ENCODE data around the gene EDN3. TPM values are rescaled to one million over a fixed set of nuclear protein-coding genes. Genes with fewer than 3 reads are reported as not detected.

EDN3 gene
- total and polyA plus RNA-seq, 2 experiments from 2014 or later: 4.0 to 5.8 TPM

- H3K79me2 ChIP-seq: no peaks in the 10 kb centered on the region
- H3K4me1 ChIP-seq (ENCODE audit: insufficient read depth): peaks cover 25% of the 10 kb centered on the region
- peak overlapping the region; percentile 38 for H3K27ac ChIP-seq
- H3K36me3 ChIP-seq (replicated peaks; ENCODE audit: insufficient read depth, low read depth): no peaks in the 10 kb centered on the region
- no peak overlapping the region for H3K4me3 ChIP-seq
- WGBS (ENCODE audit: low lambda C conversion rate, missing lambda C conversion rate): 69% methylated on average over 10 of the region's 10 CpGs
- DNase-seq (ENCODE audit: low spot score): no peak
- H3K27me3 ChIP-seq: peaks cover 15% of the 10 kb centered on the region
- no peak overlapping the region for H2AFZ ChIP-seq
- H3K4me2 ChIP-seq: no peak overlapping the region
- H3K9me2 ChIP-seq (replicated peaks; ENCODE audit: insufficient read depth): no peaks in the 10 kb centered on the region
- TF ChIP-seq EZH2 (IDR thresholded peaks at IDR 0.05; ENCODE audit: borderline replicate concordance) (no peak), EZH2phosphoT487 (IDR thresholded peaks at IDR 0.05; ENCODE audit: low read depth, severe bottlenecking, unreplicated experiment) (no peak), CTCF (IDR thresholded peaks at IDR 0.05; ENCODE audit: poor library complexity) (no peak)
- no peaks in the 10 kb centered on the region for H4K20me1 ChIP-seq (ENCODE audit: insufficient read depth, poor library complexity, severe bottlenecking)
- no peaks in the 10 kb centered on the region for H3K9me3 ChIP-seq (ENCODE audit: low read depth)
Observed at GRCh38 chr20:59325142-59325523, 24.7 kb downstream of the EDN3 start.

DNA sequence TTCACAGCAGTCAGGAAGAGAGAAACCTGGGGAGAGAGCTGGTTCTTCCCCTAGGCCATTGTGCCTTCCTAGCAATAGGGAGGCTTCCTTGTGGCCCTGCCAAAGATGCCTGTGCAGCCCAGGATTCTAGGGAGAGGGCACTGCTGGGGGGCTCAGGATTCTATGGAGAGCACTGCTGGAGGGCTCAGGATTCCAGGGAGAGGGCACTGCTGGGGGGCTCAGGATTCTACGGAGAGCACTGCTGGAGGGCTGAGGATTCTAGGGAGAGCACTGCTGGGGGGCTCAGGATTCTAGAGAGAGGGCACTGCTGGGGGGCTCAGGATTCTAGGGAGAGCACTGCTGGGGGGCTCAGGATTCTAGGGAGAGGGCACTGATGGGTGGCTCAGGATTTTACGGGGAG is 25.8 kb downstream of the EDN3 start:
- no peaks in the 10 kb centered on the region for H3K79me2 ChIP-seq
- peaks cover 20% of the 10 kb centered on the region for H3K4me1 ChIP-seq (ENCODE audit: insufficient read depth)
- no peak for TF ChIP-seq CTCF (IDR thresholded peaks at IDR 0.05; ENCODE audit: poor library complexity)
- TF ChIP-seq EZH2phosphoT487 (IDR thresholded peaks at IDR 0.05; ENCODE audit: low read depth, severe bottlenecking, unreplicated experiment): no peak
- TF ChIP-seq EZH2 (IDR thresholded peaks at IDR 0.05; ENCODE audit: borderline replicate concordance): no peak
- H3K36me3 ChIP-seq (replicated peaks; ENCODE audit: insufficient read depth, low read depth): no peaks in the 10 kb centered on the region
- no peaks in the 10 kb centered on the region for H3K9me3 ChIP-seq (ENCODE audit: low read depth)
- no peak overlapping the region for H3K4me3 ChIP-seq
- peaks cover 15% of the 10 kb centered on the region for H3K27me3 ChIP-seq
- H4K20me1 ChIP-seq (ENCODE audit: insufficient read depth, poor library complexity, severe bottlenecking): no peaks in the 10 kb centered on the region
- no peak overlapping the region for H2AFZ ChIP-seq
- no peak overlapping the region for H3K27ac ChIP-seq
- DNase-seq (ENCODE audit: low spot score): no peak
- WGBS (ENCODE audit: low lambda C conversion rate, missing lambda C conversion rate): 91% methylated on average over 1 of the region's 2 CpGs
- no peak overlapping the region for H3K4me2 ChIP-seq
- no peaks in the 10 kb centered on the region for H3K9me2 ChIP-seq (replicated peaks; ENCODE audit: insufficient read depth)

- 89% methylated on average over 4 of the region's 4 CpGs for WGBS (ENCODE audit: low lambda C conversion rate, missing lambda C conversion rate)
- no peak overlapping the region for H3K4me2 ChIP-seq
- no peak overlapping the region for H3K27ac ChIP-seq
- peaks cover 27% of the 10 kb centered on the region for H3K4me1 ChIP-seq (ENCODE audit: insufficient read depth)
- no peaks in the 10 kb centered on the region for H3K79me2 ChIP-seq
- H3K9me3 ChIP-seq (ENCODE audit: low read depth): no peaks in the 10 kb centered on the region
- no peaks in the 10 kb centered on the region for H3K9me2 ChIP-seq (replicated peaks; ENCODE audit: insufficient read depth)
- H3K4me3 ChIP-seq: no peak overlapping the region
- H4K20me1 ChIP-seq (ENCODE audit: insufficient read depth, poor library complexity, severe bottlenecking): no peaks in the 10 kb centered on the region
- H3K27me3 ChIP-seq: peaks cover 15% of the 10 kb centered on the region
- H3K36me3 ChIP-seq (replicated peaks; ENCODE audit: insufficient read depth, low read depth): no peaks in the 10 kb centered on the region
- DNase-seq (ENCODE audit: low spot score): no peak
- TF ChIP-seq EZH2 (IDR thresholded peaks at IDR 0.05; ENCODE audit: borderline replicate concordance) (no peak), CTCF (IDR thresholded peaks at IDR 0.05; ENCODE audit: poor library complexity) (no peak), EZH2phosphoT487 (IDR thresholded peaks at IDR 0.05; ENCODE audit: low read depth, severe bottlenecking, unreplicated experiment) (no peak)
- no peak overlapping the region for H2AFZ ChIP-seq
Observed at GRCh38 chr20:59328071-59328470, 27.7 kb downstream of the EDN3 start.
